ENCODE measurements around the gene GABRG3. TPM values are rescaled to one million over a fixed set of nuclear protein-coding genes. Genes with fewer than 3 reads are reported as not detected.

The GABRG3 gene
- total RNA-seq, 2 donors from 2014 or later, result not detected

GRCh38 chr15:27133249-27133648, 162.3 kb downstream of the GABRG3 start:
- Mint-ChIP-seq H3K27ac (no peak overlapping the region), H3K27me3 (ENCODE audit: low read depth) (no peaks in the 10 kb centered on the region), H3K36me3 (ENCODE audit: insufficient read depth in 2 of 2) (peaks cover 0 to 2% of the 10 kb centered on the region in 2 donors), H3K9me3 (peaks cover 2% of the 10 kb centered on the region in 2 donors), H3K4me3 (no peak overlapping the region), H3K4me1 (ENCODE audit: low read depth) (no peaks in the 10 kb centered on the region)
- ATAC-seq (replicated peaks in 1 of 2) (no peak), DNase-seq (no peak)

DNA sequence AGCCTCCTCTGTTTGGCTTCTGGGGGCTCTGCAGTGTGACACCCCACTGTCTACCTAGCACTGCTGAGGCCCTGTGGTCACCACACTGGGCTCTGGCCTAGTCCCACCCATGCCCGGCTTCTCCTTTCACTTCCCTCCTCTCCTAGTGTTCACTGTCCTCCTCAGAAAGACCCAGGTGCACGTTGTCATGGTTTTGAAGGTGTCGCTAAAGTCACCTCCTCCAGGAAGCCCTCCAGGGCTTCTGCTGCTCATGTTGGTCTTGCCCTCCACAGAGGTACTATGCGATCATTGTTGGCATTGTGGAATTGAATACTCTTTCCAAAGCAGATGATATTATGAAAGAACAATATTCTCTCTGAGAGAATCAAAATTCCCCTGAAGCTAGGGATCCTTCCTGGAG, 163.5 kb downstream of the GABRG3 start:
- no peak overlapping the region for H3K4me3 Mint-ChIP-seq
- no peak for DNase-seq
- no peak for ATAC-seq (replicated peaks in 1 of 2)
- peaks cover 0 to 2% of the 10 kb centered on the region in 2 donors for H3K36me3 Mint-ChIP-seq (ENCODE audit: insufficient read depth in 2 of 2)
- H3K9me3 Mint-ChIP-seq, result peaks cover 2 to 4% of the 10 kb centered on the region in 2 donors
- H3K4me1 Mint-ChIP-seq (ENCODE audit: low read depth), result no peaks in the 10 kb centered on the region
- no peak overlapping the region for H3K27ac Mint-ChIP-seq
- H3K27me3 Mint-ChIP-seq (ENCODE audit: low read depth), result no peaks in the 10 kb centered on the region

DNA sequence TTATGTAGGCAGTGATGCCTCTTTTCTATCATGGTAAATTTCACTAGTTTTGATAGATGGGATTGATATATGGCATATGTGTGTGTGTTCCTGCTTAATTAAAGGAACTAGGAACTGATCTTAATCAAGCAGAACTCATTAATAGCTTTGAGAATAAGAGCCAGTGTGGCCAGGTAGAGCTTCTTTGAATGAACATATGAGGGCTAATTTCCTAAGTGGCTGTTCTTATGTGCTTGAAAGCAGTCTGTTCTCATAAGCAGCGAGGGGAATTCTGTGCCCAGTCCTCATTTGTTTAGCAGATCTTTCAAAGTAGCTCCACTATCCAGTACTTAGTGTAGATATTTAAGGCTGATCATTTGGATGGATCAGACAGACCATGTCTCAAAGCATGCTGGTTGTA, 164.2 kb downstream of the GABRG3 start:
- ATAC-seq (replicated peaks in 1 of 2) (no peak), DNase-seq (no peak)
- Mint-ChIP-seq H3K9me3 (peaks cover 2 to 4% of the 10 kb centered on the region in 2 donors), H3K27me3 (ENCODE audit: low read depth) (no peaks in the 10 kb centered on the region), H3K36me3 (ENCODE audit: insufficient read depth in 2 of 2) (peaks cover 0 to 2% of the 10 kb centered on the region in 2 donors), H3K4me1 (ENCODE audit: low read depth) (no peaks in the 10 kb centered on the region), H3K4me3 (no peak overlapping the region), H3K27ac (no peak overlapping the region)

GRCh38 chr15:27137127-27137526, 166.1 kb downstream of the GABRG3 start:
- H3K36me3 Mint-ChIP-seq (ENCODE audit: insufficient read depth in 2 of 2), result peaks cover 0 to 2% of the 10 kb centered on the region in 2 donors
- ATAC-seq (replicated peaks in 1 of 2), result no peak

DNA sequence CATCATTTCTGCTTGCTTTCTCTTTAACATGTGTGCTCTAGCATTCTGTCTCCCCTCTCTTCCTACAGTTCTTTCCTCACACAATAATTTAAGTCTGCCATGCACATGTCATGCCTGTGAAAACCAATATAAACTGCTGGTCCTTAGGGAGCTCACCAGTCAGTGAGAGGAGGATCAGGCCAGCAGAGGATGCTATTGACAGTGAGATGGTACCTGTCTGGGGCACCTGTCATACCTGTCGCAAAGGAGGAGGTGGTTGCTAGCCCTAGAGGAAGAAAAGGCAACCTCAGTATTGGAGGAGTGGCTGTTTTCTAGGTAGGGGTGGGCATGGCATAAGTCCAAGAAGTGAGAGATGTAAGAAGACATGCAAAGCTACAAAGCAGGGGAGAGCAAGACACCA, 194.6 kb downstream of the GABRG3 start:
- Mint-ChIP-seq H3K4me1 (ENCODE audit: low read depth) (no peaks in the 10 kb centered on the region), H3K4me3 (no peak overlapping the region), H3K27ac (no peak overlapping the region), H3K36me3 (ENCODE audit: insufficient read depth in 2 of 2) (peaks cover 0 to 2% of the 10 kb centered on the region in 2 donors), H3K9me3 (peaks cover 4 to 8% of the 10 kb centered on the region in 2 donors), H3K27me3 (ENCODE audit: low read depth) (no peaks in the 10 kb centered on the region)
- ATAC-seq (replicated peaks in 1 of 2) (no peak), DNase-seq (no peak)

More at GRCh38 chr15:27137127-27137526, 166.1 kb downstream of the GABRG3 start:
- Mint-ChIP-seq H3K27me3 (ENCODE audit: low read depth) (no peaks in the 10 kb centered on the region), H3K4me3 (no peak overlapping the region), H3K27ac (no peak overlapping the region), H3K4me1 (ENCODE audit: low read depth) (no peaks in the 10 kb centered on the region), H3K9me3 (peaks cover 1 to 5% of the 10 kb centered on the region in 2 donors)
- no peak for DNase-seq

- no peak for ATAC-seq (replicated peaks in 1 of 2)
- peaks cover 4 to 8% of the 10 kb centered on the region in 2 donors for H3K9me3 Mint-ChIP-seq
- no peaks in the 10 kb centered on the region for H3K27me3 Mint-ChIP-seq (ENCODE audit: low read depth)
These were observed 195.9 kb downstream of the GABRG3 start for GRCh38 chr15:27166917-27167316.

GRCh38 chr15:27167738-27168137, 196.8 kb downstream of the GABRG3 start:
- DNase-seq, result no peak

More at GRCh38 chr15:27166917-27167316, 195.9 kb downstream of the GABRG3 start:
- H3K4me3 Mint-ChIP-seq, result no peak overlapping the region
- H3K27ac Mint-ChIP-seq, result no peak overlapping the region
- peaks cover 0 to 2% of the 10 kb centered on the region in 2 donors for H3K36me3 Mint-ChIP-seq (ENCODE audit: insufficient read depth in 2 of 2)
- H3K4me1 Mint-ChIP-seq (ENCODE audit: low read depth), result no peaks in the 10 kb centered on the region
- DNase-seq, result no peak

GRCh38 chr15:27170851-27171250, 199.9 kb downstream of the GABRG3 start:
- H3K4me3 Mint-ChIP-seq, result no peak overlapping the region
- peaks cover 5 to 6% of the 10 kb centered on the region in 2 donors for H3K9me3 Mint-ChIP-seq
- ATAC-seq (replicated peaks in 1 of 2) (no peak), DNase-seq (no peak)
- H3K4me1 Mint-ChIP-seq (ENCODE audit: low read depth), result no peaks in the 10 kb centered on the region
- no peaks in the 10 kb centered on the region for H3K27me3 Mint-ChIP-seq (ENCODE audit: low read depth)
- no peak overlapping the region for H3K27ac Mint-ChIP-seq
- H3K36me3 Mint-ChIP-seq (ENCODE audit: insufficient read depth in 2 of 2), result no peaks in the 10 kb centered on the region

More at GRCh38 chr15:27167738-27168137, 196.8 kb downstream of the GABRG3 start:
- no peak overlapping the region for H3K27ac Mint-ChIP-seq
- no peak for ATAC-seq (replicated peaks in 1 of 2)
- peaks cover 5 to 6% of the 10 kb centered on the region in 2 donors for H3K9me3 Mint-ChIP-seq
- no peaks in the 10 kb centered on the region for H3K4me1 Mint-ChIP-seq (ENCODE audit: low read depth)
- no peaks in the 10 kb centered on the region for H3K27me3 Mint-ChIP-seq (ENCODE audit: low read depth)
- no peak overlapping the region for H3K4me3 Mint-ChIP-seq
- H3K36me3 Mint-ChIP-seq (ENCODE audit: insufficient read depth in 2 of 2), result peaks cover 0 to 2% of the 10 kb centered on the region in 2 donors

DNA sequence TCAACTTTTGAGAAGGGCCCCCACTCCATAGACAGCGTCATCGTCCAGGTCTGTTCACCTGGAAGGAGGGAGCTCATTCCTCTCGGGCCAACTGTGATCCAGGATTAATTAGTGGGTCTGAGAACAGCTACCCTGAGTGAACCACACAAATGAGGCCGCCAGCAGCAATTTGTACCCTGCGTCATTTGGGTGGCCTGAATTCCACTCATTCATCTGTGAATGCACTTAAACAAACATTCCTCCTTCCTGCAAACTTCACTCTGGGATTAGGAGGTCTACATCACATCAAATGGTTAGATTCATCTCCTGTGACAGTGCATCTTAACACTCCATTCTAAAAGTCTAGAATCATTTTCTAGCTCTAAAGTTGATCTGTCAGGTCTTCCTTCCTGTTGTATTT, 201.8 kb downstream of the GABRG3 start:
- H3K27ac Mint-ChIP-seq, result no peak overlapping the region
- no peak for DNase-seq
- no peaks in the 10 kb centered on the region for H3K4me1 Mint-ChIP-seq (ENCODE audit: low read depth)
- H3K9me3 Mint-ChIP-seq, result peaks cover 8 to 9% of the 10 kb centered on the region in 2 donors
- H3K27me3 Mint-ChIP-seq (ENCODE audit: low read depth), result no peaks in the 10 kb centered on the region
- no peak for ATAC-seq (replicated peaks in 1 of 2)
- H3K36me3 Mint-ChIP-seq (ENCODE audit: insufficient read depth in 2 of 2), result peaks cover 2 to 3% of the 10 kb centered on the region in 2 donors
- H3K4me3 Mint-ChIP-seq, result no peak overlapping the region

GRCh38 chr15:27175472-27176153, 204.6 kb downstream of the GABRG3 start:
- no peaks in the 10 kb centered on the region for H3K4me1 Mint-ChIP-seq (ENCODE audit: low read depth)
- no peak overlapping the region for H3K27ac Mint-ChIP-seq
- H3K9me3 Mint-ChIP-seq, result peaks cover 11 to 18% of the 10 kb centered on the region in 2 donors
- no peak for DNase-seq
- H3K36me3 Mint-ChIP-seq (ENCODE audit: insufficient read depth in 2 of 2), result peaks cover 2 to 3% of the 10 kb centered on the region in 2 donors
- H3K4me3 Mint-ChIP-seq, result no peak overlapping the region
- ATAC-seq (replicated peaks in 1 of 2), result no peak
- H3K27me3 Mint-ChIP-seq (ENCODE audit: low read depth), result no peaks in the 10 kb centered on the region

DNA sequence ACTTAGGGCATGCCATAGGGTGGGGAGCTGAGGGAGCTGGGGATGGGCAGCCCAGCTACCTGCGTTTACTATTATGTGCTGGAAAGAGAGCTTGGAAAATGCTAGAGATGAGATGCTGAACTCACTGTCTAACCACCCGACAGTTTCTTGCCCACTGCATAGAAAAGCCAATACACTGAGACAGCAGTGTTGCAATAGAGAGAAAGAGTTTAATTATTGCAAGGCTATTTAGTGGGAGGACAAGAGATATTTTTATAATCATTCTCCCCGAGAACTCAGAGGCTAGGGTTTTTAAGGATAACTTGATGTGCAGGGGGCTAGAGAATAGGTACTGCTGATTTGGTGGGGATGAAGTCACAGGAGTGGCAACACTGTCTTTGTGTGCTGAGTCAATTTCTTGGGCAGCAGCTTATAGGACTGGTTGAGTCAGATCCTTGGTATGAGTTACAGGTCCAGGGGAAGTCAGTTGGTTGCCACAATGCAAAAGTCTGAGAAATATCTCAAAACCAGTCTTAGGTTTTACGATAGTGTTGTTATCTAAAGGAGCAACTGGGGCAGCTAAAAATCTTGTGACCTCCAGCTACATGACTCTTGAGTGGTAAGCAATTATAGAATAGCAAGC, 205.9 kb downstream of the GABRG3 start:
- Mint-ChIP-seq H3K27ac (no peak overlapping the region), H3K9me3 (peaks cover 11 to 19% of the 10 kb centered on the region in 2 donors), H3K4me3 (no peak overlapping the region), H3K4me1 (ENCODE audit: low read depth) (no peaks in the 10 kb centered on the region), H3K36me3 (ENCODE audit: insufficient read depth in 2 of 2) (peaks cover 2 to 3% of the 10 kb centered on the region in 2 donors), H3K27me3 (ENCODE audit: low read depth) (no peaks in the 10 kb centered on the region)
- DNase-seq (no peak), ATAC-seq (replicated peaks in 1 of 2) (no peak)

DNA sequence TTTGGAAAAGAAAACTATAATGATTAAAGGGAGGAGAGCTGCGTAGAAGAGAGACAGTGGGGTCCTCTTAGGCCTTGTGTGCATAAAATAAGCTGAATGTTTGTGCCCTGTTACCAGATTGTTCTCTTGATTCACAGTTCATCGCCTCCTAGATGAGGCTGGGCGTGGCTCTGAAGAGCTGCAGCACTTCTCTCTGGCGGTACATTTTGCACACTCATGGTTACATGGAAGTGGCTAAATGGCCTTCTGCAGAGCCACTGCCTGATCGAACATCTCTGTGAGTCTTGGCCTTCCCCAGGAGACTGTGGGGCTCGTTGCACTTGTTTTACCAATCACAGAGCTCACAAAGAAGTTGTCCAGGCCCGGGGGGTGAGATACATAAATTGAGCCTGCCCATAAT, 208.8 kb downstream of the GABRG3 start:
- Mint-ChIP-seq H3K4me3 (no peak overlapping the region), H3K27me3 (ENCODE audit: low read depth) (no peaks in the 10 kb centered on the region), H3K4me1 (ENCODE audit: low read depth) (no peaks in the 10 kb centered on the region), H3K9me3 (peaks cover 6 to 14% of the 10 kb centered on the region in 2 donors), H3K36me3 (ENCODE audit: insufficient read depth in 2 of 2) (peaks cover 2 to 3% of the 10 kb centered on the region in 2 donors), H3K27ac (no peak overlapping the region)
- DNase-seq, result no peak
- no peak for ATAC-seq (replicated peaks in 1 of 2)

DNA sequence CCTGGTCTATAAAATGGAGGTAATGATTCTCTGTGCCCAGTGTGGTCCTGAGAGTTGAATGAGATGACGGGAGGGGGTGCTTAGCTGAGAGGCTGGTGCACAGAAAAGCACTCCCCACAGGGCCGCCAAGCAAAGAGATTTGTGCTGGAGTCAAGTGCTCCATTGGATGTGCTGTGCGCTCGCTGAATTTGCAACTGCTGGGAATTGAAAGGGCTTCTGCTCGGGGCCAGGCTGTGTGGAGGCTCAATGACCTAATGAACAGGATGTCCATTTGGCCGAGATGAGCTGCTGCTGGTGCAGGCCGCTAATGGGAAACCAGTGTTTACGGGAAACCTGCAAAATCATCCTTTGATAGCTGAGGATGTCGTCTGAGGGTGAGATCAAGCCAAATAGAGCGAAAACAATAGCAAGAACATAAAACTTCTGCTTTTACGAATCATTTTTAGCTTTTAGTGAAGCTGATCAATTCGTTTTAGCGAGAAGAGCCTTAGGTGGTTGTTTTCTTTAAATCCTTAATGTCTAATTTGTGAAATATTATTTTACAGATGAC, 211.7 kb downstream of the GABRG3 start:
- peaks cover 6 to 12% of the 10 kb centered on the region in 2 donors for H3K9me3 Mint-ChIP-seq
- H3K4me1 Mint-ChIP-seq (ENCODE audit: low read depth), result no peaks in the 10 kb centered on the region
- no peak for ATAC-seq (replicated peaks in 1 of 2)
- H3K36me3 Mint-ChIP-seq (ENCODE audit: insufficient read depth in 2 of 2), result no peaks in the 10 kb centered on the region
- H3K27ac Mint-ChIP-seq, result no peak overlapping the region
- no peak for DNase-seq
- no peaks in the 10 kb centered on the region for H3K27me3 Mint-ChIP-seq (ENCODE audit: low read depth)
- H3K4me3 Mint-ChIP-seq, result no peak overlapping the region
